Vagina (tissue), 2 donors: ENCODE data around the gene COL5A1.

Experiments used
- CTCF ChIP-seq, 3 experiments: fragments of 450-650 bp in 2 of 3; fragments of 200-600 bp in 1 of 3; sonication (generic) in 1 of 3; IDR thresholded peaks; one replicate each; pipeline ENCODE4 v1.5.1; 2017 to 2019; ENCODE audit warnings: antibody characterized with exemption in 3 of 3, mild to moderate bottlenecking in 2 of 3, moderate library complexity in 2 of 3
- POLR2AphosphoS5 ChIP-seq, 2 donors: sonication (generic); formaldehyde crosslinking; IDR thresholded peaks; one replicate each; pipeline ENCODE4 v1.9.0; 2017; ENCODE audit warnings: antibody characterized with exemption in 2 of 2, mild to moderate bottlenecking in 2 of 2, low read depth in 1 of 2; ENCODE audit not compliant: insufficient read depth in 1 of 2

GRCh38 chr9:134597957-134598883 lies 43.4 kb upstream of the COL5A1 start:
- TF ChIP-seq CTCF (IDR thresholded peaks at IDR 0.05) (no peak), POLR2AphosphoS5 (IDR thresholded peaks at IDR 0.05; ENCODE audit: insufficient read depth in 1 of 2, low read depth in 1 of 2) (no peak)
